ENCODE data around the gene ACOT12.

DNA sequence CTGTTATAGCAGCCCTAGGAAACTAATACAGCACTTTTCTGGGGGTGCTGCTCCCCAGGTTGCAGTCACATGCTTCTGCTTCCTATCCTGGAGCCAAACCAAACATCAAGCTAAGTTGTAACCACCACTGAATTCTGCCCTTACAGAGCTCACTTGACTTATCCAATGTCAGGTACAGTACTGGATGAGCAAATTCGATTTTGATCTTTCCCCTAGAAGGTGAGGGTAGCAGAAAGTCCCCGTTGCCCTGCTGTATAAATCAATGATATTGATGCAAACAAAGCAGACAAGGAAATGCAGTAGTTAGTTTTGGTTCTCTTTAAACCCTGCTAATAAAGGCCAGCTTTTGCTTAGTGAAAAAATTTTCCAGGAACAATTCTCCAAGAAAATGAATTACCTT, 56.1 kb downstream of the ACOT12 start:
- TF ChIP-seq, protein P1, sequence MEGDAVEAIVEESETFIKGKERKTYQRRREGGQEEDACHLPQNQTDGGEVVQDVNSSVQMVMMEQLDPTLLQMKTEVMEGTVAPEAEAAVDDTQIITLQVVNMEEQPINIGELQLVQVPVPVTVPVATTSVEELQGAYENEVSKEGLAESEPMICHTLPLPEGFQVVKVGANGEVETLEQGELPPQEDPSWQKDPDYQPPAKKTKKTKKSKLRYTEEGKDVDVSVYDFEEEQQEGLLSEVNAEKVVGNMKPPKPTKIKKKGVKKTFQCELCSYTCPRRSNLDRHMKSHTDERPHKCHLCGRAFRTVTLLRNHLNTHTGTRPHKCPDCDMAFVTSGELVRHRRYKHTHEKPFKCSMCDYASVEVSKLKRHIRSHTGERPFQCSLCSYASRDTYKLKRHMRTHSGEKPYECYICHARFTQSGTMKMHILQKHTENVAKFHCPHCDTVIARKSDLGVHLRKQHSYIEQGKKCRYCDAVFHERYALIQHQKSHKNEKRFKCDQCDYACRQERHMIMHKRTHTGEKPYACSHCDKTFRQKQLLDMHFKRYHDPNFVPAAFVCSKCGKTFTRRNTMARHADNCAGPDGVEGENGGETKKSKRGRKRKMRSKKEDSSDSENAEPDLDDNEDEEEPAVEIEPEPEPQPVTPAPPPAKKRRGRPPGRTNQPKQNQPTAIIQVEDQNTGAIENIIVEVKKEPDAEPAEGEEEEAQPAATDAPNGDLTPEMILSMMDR (IDR thresholded peaks at IDR 0.05) = no peak
- TF ChIP-seq POLR2AphosphoS5 (IDR thresholded peaks at IDR 0.05; ENCODE audit: insufficient read depth in 1 of 2, low read depth in 1 of 2) = no peak
- TF ChIP-seq POLR2A (IDR thresholded peaks at IDR 0.05) = no peak
